ENCODE results near the gene RRAGD.

The RRAGD gene

DNA sequence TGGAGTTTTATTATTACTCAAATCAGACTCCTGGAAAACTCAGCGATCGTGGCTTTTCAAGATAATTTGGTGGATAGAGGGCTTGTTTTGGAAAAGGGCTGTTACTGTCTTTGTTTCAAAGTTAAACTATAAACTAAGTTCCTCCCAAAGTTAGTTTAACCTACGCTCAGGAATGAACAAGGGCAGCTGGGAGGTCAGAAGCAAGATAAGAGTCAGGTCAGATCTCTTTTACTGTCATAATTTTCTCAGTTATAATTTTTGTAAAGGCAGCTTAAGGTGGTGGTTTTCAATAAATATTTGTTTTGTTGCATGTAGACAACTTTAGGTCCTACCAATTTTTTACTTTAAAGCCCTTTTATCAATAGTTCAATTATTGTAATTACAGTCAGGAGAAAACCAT, 87.8 kb downstream of the RRAGD start:
- no peak for DNase-seq (ENCODE audit: extremely low spot score)
- CTCF ChIA-PET, result no interaction called here
- POLR2A ChIA-PET, result no interaction called here
- no peak for TF ChIP-seq FOXK2 (IDR thresholded peaks at IDR 0.05)
- TF ChIP-seq ARNT (IDR thresholded peaks at IDR 0.05), result no peak
- no peak for TF ChIP-seq HDGF (IDR thresholded peaks at IDR 0.05; ENCODE audit: borderline replicate concordance)
- no peak for TF ChIP-seq SUZ12 (IDR thresholded peaks at IDR 0.05)
- no peak for TF ChIP-seq L3MBTL2 (conservative IDR thresholded peaks at IDR 0.05)
- no peak for TF ChIP-seq ELF4 (IDR thresholded peaks at IDR 0.05)

DNA sequence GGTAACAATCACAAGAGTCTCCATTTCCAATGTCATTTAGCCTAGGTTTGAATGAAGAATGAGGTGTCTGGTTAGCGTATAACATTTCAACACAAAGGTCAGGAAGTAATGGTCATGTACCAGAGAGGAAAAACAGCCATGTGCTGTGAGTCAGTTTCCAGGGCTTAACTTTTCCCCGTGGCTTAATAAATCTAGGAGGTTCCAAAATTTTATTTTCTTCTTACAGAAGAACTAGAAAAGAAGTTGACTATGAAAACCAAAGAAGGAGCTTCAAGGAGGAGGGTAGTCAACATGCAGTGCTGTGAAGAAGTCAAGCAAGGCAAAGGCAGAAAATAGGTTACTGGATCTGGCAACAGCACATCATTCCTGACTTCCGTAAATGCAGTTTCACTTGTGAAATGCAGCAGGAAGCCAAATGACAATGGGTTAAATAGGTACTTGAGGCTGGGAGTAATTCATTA, 88.5 kb downstream of the RRAGD start:
- DNase-seq (ENCODE audit: extremely low spot score), result no peak
- TF ChIP-seq SUZ12 (IDR thresholded peaks at IDR 0.05), result no peak
- TF ChIP-seq BHLHE40 (IDR thresholded peaks at IDR 0.05; ENCODE audit: borderline replicate concordance), result no peak
- TF ChIP-seq NFRKB (IDR thresholded peaks at IDR 0.05), result no peak
- no peak for TF ChIP-seq ARNT (IDR thresholded peaks at IDR 0.05)
- no peak for TF ChIP-seq LEF1 (IDR thresholded peaks at IDR 0.05; ENCODE audit: borderline replicate concordance)
- TF ChIP-seq FOXK2 (IDR thresholded peaks at IDR 0.05), result no peak
- TF ChIP-seq, protein P1, sequence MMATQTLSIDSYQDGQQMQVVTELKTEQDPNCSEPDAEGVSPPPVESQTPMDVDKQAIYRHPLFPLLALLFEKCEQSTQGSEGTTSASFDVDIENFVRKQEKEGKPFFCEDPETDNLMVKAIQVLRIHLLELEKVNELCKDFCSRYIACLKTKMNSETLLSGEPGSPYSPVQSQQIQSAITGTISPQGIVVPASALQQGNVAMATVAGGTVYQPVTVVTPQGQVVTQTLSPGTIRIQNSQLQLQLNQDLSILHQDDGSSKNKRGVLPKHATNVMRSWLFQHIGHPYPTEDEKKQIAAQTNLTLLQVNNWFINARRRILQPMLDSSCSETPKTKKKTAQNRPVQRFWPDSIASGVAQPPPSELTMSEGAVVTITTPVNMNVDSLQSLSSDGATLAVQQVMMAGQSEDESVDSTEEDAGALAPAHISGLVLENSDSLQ (IDR thresholded peaks at IDR 0.05), result no peak
- TF ChIP-seq HDGF (IDR thresholded peaks at IDR 0.05; ENCODE audit: borderline replicate concordance), result no peak
- no peak for TF ChIP-seq ZNF384 (IDR thresholded peaks at IDR 0.05)
- TF ChIP-seq SP1 (IDR thresholded peaks at IDR 0.05), result no peak
- TF ChIP-seq FOXM1 (IDR thresholded peaks at IDR 0.05; ENCODE audit: borderline replicate concordance), result no peak
- TF ChIP-seq L3MBTL2 (conservative IDR thresholded peaks at IDR 0.05), result no peak
- no peak for TF ChIP-seq CTBP1 (IDR thresholded peaks at IDR 0.05; ENCODE audit: borderline replicate concordance)
- POLR2A ChIA-PET, result no interaction called here
- CTCF ChIA-PET, result no interaction called here

DNA sequence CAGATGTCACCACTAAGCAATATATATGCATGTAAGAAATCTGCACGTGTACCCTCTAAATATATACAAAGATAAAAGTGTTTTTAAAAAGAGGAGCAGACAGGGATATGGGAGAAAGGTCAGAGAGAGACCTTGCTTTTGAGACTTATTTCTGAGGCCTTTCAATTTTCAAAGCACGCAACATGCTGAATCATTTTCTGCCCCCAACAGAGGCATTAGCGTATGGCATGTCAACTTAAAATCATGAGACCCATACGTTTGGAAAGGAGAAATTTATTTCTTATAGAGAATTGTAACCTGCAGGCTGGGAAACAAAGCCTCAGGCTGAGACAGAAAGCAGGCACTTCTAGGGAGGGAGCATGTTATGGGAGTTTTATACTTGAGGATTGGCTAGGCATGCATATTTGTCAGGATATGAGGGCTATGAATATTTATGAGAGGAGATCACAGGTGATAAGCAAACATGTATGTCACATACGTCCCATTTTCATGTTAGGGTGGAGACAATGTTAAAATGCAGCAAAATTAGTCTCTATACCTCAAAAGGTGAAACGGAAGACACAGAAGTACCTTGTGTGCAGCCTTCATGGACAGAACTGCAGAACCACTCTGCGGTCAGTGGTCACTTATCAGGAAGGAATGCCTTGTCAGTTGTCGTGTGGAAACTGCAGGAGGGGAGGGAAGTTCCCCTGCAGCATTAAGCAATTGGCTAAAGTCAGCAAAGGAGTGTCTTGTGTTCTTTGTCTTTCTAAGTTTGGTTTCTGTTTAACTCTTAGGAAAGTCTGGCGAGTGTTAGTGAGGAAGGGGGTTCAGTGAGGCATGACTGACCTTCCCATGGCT, 90.7 kb downstream of the RRAGD start:
- ChIA-PET CTCF (no interaction called here), POLR2A (no interaction called here)
- TF ChIP-seq L3MBTL2 (conservative IDR thresholded peaks at IDR 0.05), result no peak
- DNase-seq (ENCODE audit: extremely low spot score), result no peak

DNA sequence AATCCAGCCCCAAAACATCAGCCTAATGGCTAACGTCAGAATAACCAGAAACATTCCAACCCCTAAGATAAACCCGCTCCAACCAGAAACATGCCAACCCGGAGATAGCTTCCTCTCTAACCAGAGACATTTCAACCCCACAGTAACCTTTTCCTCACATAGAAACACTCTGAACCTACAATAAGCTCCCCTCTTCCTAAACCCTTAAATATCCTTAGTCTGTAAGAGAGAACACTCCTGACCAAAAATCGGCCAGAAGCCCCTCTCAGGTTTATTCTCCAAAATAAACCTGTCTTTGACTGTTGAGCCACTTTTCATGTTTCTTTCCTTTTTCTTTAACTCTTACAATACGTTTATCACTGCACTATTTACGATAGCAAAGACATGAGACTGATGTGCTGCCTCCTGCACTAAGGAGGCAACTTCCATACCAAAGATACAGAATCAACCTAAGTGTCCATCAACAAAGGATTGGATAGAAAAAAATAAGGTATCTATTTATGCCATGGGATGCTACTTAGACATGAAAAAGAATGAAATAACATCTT, 92.0 kb downstream of the RRAGD start:
- POLR2A ChIA-PET, result no interaction called here
- DNase-seq (ENCODE audit: extremely low spot score), result no peak
- TF ChIP-seq NFRKB (IDR thresholded peaks at IDR 0.05), result no peak
- no peak for TF ChIP-seq BHLHE40 (IDR thresholded peaks at IDR 0.05; ENCODE audit: borderline replicate concordance)
- TF ChIP-seq, protein P1 (IDR thresholded peaks at IDR 0.05), result no peak
- TF ChIP-seq FOXK2 (IDR thresholded peaks at IDR 0.05), result no peak
- no peak for TF ChIP-seq CTBP1 (IDR thresholded peaks at IDR 0.05; ENCODE audit: borderline replicate concordance)
- TF ChIP-seq SUZ12 (IDR thresholded peaks at IDR 0.05), result no peak
- no peak for TF ChIP-seq ELF4 (IDR thresholded peaks at IDR 0.05)
- no peak for TF ChIP-seq FOXA1 (IDR thresholded peaks at IDR 0.05)
- no peak for TF ChIP-seq TARDBP (IDR thresholded peaks at IDR 0.05)
- TF ChIP-seq ZNF384 (IDR thresholded peaks at IDR 0.05), result no peak
- TF ChIP-seq ARNT (IDR thresholded peaks at IDR 0.05), result no peak
- TF ChIP-seq LEF1 (IDR thresholded peaks at IDR 0.05; ENCODE audit: borderline replicate concordance), result no peak
- no peak for TF ChIP-seq SP1 (IDR thresholded peaks at IDR 0.05)
- CTCF ChIA-PET, result no interaction called here

DNA sequence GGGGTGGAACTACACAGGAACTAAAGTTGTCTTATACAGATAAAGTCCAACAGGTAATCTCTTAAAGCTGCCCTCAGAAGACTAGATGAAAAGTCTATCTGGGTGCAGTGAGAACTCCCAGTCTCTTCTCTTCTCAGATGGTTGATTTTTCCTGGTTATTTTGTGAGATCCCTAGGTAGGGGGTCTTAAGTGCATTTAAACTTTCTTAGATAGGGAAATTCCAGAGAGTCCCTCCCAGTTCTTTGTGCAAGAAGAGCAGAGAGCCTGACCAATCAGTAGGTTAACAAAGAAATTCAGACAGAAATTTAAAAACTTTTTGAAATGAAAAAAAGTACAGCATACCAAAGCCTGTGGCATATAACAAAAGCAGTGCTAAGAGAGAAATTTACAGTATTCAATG, 95.0 kb downstream of the RRAGD start:
- TF ChIP-seq NFRKB (IDR thresholded peaks at IDR 0.05), result no peak
- TF ChIP-seq FOXM1 (IDR thresholded peaks at IDR 0.05; ENCODE audit: borderline replicate concordance), result no peak
- TF ChIP-seq ARNT (IDR thresholded peaks at IDR 0.05), result no peak
- TF ChIP-seq FOXK2 (IDR thresholded peaks at IDR 0.05), result no peak
- no peak for TF ChIP-seq LEF1 (IDR thresholded peaks at IDR 0.05; ENCODE audit: borderline replicate concordance)
- TF ChIP-seq SUZ12 (IDR thresholded peaks at IDR 0.05), result no peak
- no peak for TF ChIP-seq ELF4 (IDR thresholded peaks at IDR 0.05)
- TF ChIP-seq, protein P1 (IDR thresholded peaks at IDR 0.05), result no peak
- TF ChIP-seq ZNF384 (IDR thresholded peaks at IDR 0.05), result no peak
- TF ChIP-seq FOXA1 (IDR thresholded peaks at IDR 0.05), result no peak
- no peak for TF ChIP-seq TARDBP (IDR thresholded peaks at IDR 0.05)
- no peak for TF ChIP-seq HDGF (IDR thresholded peaks at IDR 0.05; ENCODE audit: borderline replicate concordance)
- no peak for TF ChIP-seq SP1 (IDR thresholded peaks at IDR 0.05)
- no peak for TF ChIP-seq CTBP1 (IDR thresholded peaks at IDR 0.05; ENCODE audit: borderline replicate concordance)
- no peak for TF ChIP-seq BHLHE40 (IDR thresholded peaks at IDR 0.05; ENCODE audit: borderline replicate concordance)
- no peak for TF ChIP-seq L3MBTL2 (conservative IDR thresholded peaks at IDR 0.05)
- ChIA-PET CTCF (no interaction called here), POLR2A (no interaction called here)
- DNase-seq (ENCODE audit: extremely low spot score), result no peak

DNA sequence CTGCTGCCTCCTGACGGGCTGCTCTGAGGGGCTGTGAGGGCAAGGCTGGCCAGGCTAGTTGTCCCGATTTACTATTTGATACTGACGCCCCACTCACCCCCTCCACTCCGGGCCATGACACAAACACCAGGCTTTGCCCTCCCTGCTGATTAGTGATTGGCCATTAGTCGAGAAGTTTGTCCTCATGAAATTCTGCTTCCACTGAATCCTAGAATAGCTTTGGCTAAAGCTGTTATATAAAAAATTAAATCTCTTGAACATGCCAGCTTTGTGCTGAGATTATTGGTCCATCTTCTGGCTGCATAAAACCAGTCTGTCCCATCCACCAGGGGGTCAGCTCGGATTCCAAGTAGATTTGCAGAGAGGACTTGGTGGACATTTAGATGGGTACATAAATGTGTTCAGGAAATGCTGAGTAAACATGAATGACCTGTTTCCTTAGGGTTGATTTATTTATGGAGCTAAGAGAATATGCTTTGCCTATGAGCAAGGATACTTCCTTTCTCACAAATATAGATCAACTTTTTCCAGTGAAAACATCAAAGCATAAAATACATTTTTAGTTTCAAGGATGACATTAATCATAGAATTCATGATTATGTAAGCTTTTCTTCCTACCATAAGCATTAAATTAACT, 96.7 kb downstream of the RRAGD start, which contains the start of gene GABRR2:
TSS of gene GABRR2 (minus strand) at position 51 of the 637 bp plus-strand sequence. CDS start 134 bp downstream, outside the sequence.
- no peak for DNase-seq (ENCODE audit: extremely low spot score)
- ChIA-PET CTCF (no interaction called here), POLR2A (no interaction called here)
- TF ChIP-seq FOXK2 (IDR thresholded peaks at IDR 0.05), result no peak
